HCT116 (cell line): ENCODE data around the gene ABCA8. TPM values are rescaled to one million over a fixed set of nuclear protein-coding genes. Genes with fewer than 3 reads are reported as not detected.

ENCODE experiments used
- ATAC-seq: fragments of 200-7000 bp; cut with Tn5 transposase; 2 replicates; pipeline ENCODE4 v1.9.1; 2020; ENCODE audit warnings: mild to moderate bottlenecking, moderate library complexity
- BruUV-seq: library from RNA; stranded (reverse); fragments of 400-500 nt; replicated peaks from 2 replicates; lab custom pipeline; 2021; lab: Mats Ljungman, UMichigan
- CTCF ChIA-PET: fragments of 300-600 bp; sonication (Branson Sonifier 250); formaldehyde crosslinking; loops from one replicate; lab custom pipeline; 2021; ENCODE audit warnings: antibody characterized with exemption; lab: Charles Lee
- POLR2A ChIA-PET: fragments of 300-600, 350-600 bp; sonication (Branson Sonifier 250); formaldehyde crosslinking; loops from one replicate; lab custom pipeline; 2021; ENCODE audit warnings: antibody characterized with exemption; lab: Charles Lee
- RAD21 ChIA-PET, 2 experiments: fragments of 300-600 bp; sonication (Branson Sonifier 250); formaldehyde crosslinking; loops; one replicate each; lab custom pipeline; 2023; ENCODE audit warnings: low total read pairs in 2 of 2; ENCODE audit not compliant: uncharacterized antibody in 2 of 2, unreplicated experiment in 2 of 2, low non-redundant PET in 1 of 2; lab: Charles Lee
- DNase-seq: peaks from one replicate; pipeline ENCODE4 v3.0.0-alpha.2; 2010; ENCODE audit warnings: low read depth, low spot score
- H2AFZ ChIP-seq: fragments of 200-600 bp; shearing (Covaris generic), sonication (generic); 2 replicates; pipeline ENCODE4 v1.6.1; 2017; ENCODE audit warnings: low read depth, mixed run types, mixed read lengths, antibody characterized with exemption, low read length; ENCODE audit not compliant: poor library complexity, severe bottlenecking
- H3K27ac ChIP-seq: 2 replicates; pipeline ENCODE4 v1.5.1; 2012; ENCODE audit warnings: low read depth, low read length
- H3K27me3 ChIP-seq: fragments of 200-600 bp; sonication (generic); 2 replicates; pipeline ENCODE4 v1.6.1; 2016; ENCODE audit warnings: mixed run types, low read length, mixed read lengths; ENCODE audit not compliant: insufficient read depth
- H3K36me3 ChIP-seq, 2 experiments: fragments of 200-500 bp in 1 of 2; fragments of 200-600 bp in 1 of 2; sonication (Bioruptor generic) in 1 of 2; sonication (generic) in 1 of 2; 2 replicates each; pipeline versions ENCODE4 v1.5.1 to v1.6.1; 2014 to 2016; ENCODE audit warnings: low read length in 2 of 2, inconsistent platforms in 1 of 2, mixed read lengths in 1 of 2, mixed run types in 1 of 2; ENCODE audit not compliant: insufficient read depth in 2 of 2, control insufficient read depth in 1 of 2
- H3K4me1 ChIP-seq, 2 experiments: fragments of 200-600 bp in 1 of 2; sonication (generic) in 1 of 2; 2 replicates each; pipeline versions ENCODE4 v1.5.1 to v1.6.1; 2012 to 2017; ENCODE audit warnings: low read length in 2 of 2, inconsistent platforms in 1 of 2, mild to moderate bottlenecking in 1 of 2, mixed read lengths in 1 of 2, mixed run types in 1 of 2, moderate library complexity in 1 of 2; ENCODE audit not compliant: insufficient read depth in 2 of 2, control insufficient read depth in 1 of 2
- H3K4me2 ChIP-seq: fragments of 200-600 bp; sonication (generic); 2 replicates; pipeline ENCODE4 v1.6.1; 2017; ENCODE audit warnings: mixed run types, low read length, mixed read lengths
- H3K4me3 ChIP-seq, 2 experiments: fragments of 200-600 bp in 1 of 2; sonication (generic) in 1 of 2; replicated peaks in 1 of 2; 2 replicates each; pipeline ENCODE4 v1.5.1; 2011 to 2016; ENCODE audit warnings: low read length in 2 of 2, control low read depth in 1 of 2, low read depth in 1 of 2, mild to moderate bottlenecking in 1 of 2, mixed read lengths in 1 of 2, mixed run types in 1 of 2
- H3K79me2 ChIP-seq: fragments of 200-600 bp; sonication (generic); 2 replicates; pipeline ENCODE4 v1.6.1; 2017; ENCODE audit warnings: mild to moderate bottlenecking, mixed run types, low read length, moderate library complexity, mixed read lengths; ENCODE audit not compliant: insufficient read depth
- H3K9ac ChIP-seq: fragments of 200-600 bp; sonication (generic); 2 replicates; pipeline ENCODE4 v1.6.1; 2016; ENCODE audit warnings: low read length, mixed read lengths
- H3K9me2 ChIP-seq: fragments of 200-600 bp; sonication (generic), shearing (Covaris generic); 2 replicates; pipeline ENCODE4 v1.6.1; 2017; ENCODE audit warnings: mixed run types, mild to moderate bottlenecking, moderate library complexity; ENCODE audit not compliant: insufficient read depth
- H3K9me3 ChIP-seq, 2 experiments: fragments of 200-500 bp in 1 of 2; fragments of 200-600 bp in 1 of 2; sonication (Bioruptor generic) in 1 of 2; sonication (generic) in 1 of 2; 2 replicates each; pipeline ENCODE4 v1.6.1; 2014 to 2017; ENCODE audit warnings: low read length in 2 of 2, mixed read lengths in 2 of 2, inconsistent platforms in 1 of 2, low read depth in 1 of 2, mild to moderate bottlenecking in 1 of 2, mixed run types in 1 of 2, moderate library complexity in 1 of 2; ENCODE audit not compliant: control insufficient read depth in 1 of 2, insufficient read depth in 1 of 2
- H4K20me1 ChIP-seq: fragments of 200-600 bp; sonication (generic), shearing (Covaris generic); 2 replicates; pipeline ENCODE4 v1.6.1; 2017; ENCODE audit warnings: mixed run types, mild to moderate bottlenecking, moderate library complexity; ENCODE audit not compliant: insufficient read depth
- ATF3 ChIP-seq: IDR thresholded peaks from 2 replicates; pipeline ENCODE4 v1.6.1; 2012
- CBX3 ChIP-seq: IDR thresholded peaks from 2 replicates; pipeline ENCODE4 v1.6.1; 2012; ENCODE audit warnings: low read depth
- CEBPB ChIP-seq: IDR thresholded peaks from 2 replicates; pipeline ENCODE4 v1.6.1; 2012; ENCODE audit warnings: low read depth
- CTCF ChIP-seq, 3 experiments: fragments of 200-600 bp in 1 of 3; sonication (generic) in 1 of 3; IDR thresholded peaks in 2 of 3; conservative IDR thresholded peaks in 1 of 3; 2 replicates each; pipeline ENCODE4 v1.5.1; 2012 to 2017; ENCODE audit warnings: low read depth in 2 of 3, low read length in 2 of 3, antibody characterized with exemption in 1 of 3, borderline replicate concordance in 1 of 3, control low read depth in 1 of 3, mild to moderate bottlenecking in 1 of 3, mixed read lengths in 1 of 3, mixed run types in 1 of 3, moderate library complexity in 1 of 3; ENCODE audit not compliant: insufficient read depth in 1 of 3
- EGR1 ChIP-seq: IDR thresholded peaks from 2 replicates; pipeline ENCODE4 v1.6.1; 2012; ENCODE audit warnings: low read depth
- EZH2 ChIP-seq: fragments of 200-600 bp; sonication (generic); IDR thresholded peaks from 2 replicates; pipeline ENCODE4 v1.6.1; 2017; ENCODE audit warnings: antibody characterized with exemption, mixed run types
- MAX ChIP-seq: IDR thresholded peaks from 2 replicates; pipeline ENCODE4 v1.6.1; 2012
- POLR2A ChIP-seq: IDR thresholded peaks from 2 replicates; pipeline ENCODE4 v1.7.0; 2011; ENCODE audit warnings: borderline replicate concordance; ENCODE audit not compliant: insufficient read depth, insufficient read length; ENCODE audit errors: extremely low read depth
- POLR2AphosphoS5 ChIP-seq: IDR thresholded peaks from 2 replicates; pipeline ENCODE4 v1.6.1; 2011; ENCODE audit warnings: mild to moderate bottlenecking, low read depth, low read length, moderate library complexity
- SP1 ChIP-seq: IDR thresholded peaks from 2 replicates; pipeline ENCODE4 v1.6.1; 2012; ENCODE audit warnings: low read depth
- SRF ChIP-seq: IDR thresholded peaks from 2 replicates; pipeline ENCODE4 v1.6.1; 2012; ENCODE audit warnings: low read depth
- TCF7L2 ChIP-seq: IDR thresholded peaks from 2 replicates; pipeline ENCODE4 v1.7.0; 2011; ENCODE audit warnings: borderline replicate concordance, inconsistent platforms; ENCODE audit not compliant: insufficient read depth, insufficient read length; ENCODE audit errors: extremely low read depth
- YY1 ChIP-seq: IDR thresholded peaks from 2 replicates; pipeline ENCODE4 v1.6.1; 2011; ENCODE audit warnings: low read length, low read depth, moderate library complexity, mild to moderate bottlenecking; ENCODE audit not compliant: insufficient replicate concordance; ENCODE audit errors: extremely low read depth
- ZFX ChIP-seq: fragments of 450-650 bp; IDR thresholded peaks from 2 replicates; pipeline ENCODE4 v1.6.1; 2017
- ZNF274 ChIP-seq: fragments of 200-500 bp; sonication (Bioruptor generic); IDR thresholded peaks from 2 replicates; pipeline ENCODE4 v1.6.1; 2014; ENCODE audit warnings: mild to moderate bottlenecking, low read depth, low read length, inconsistent platforms
- intact Hi-C: fragments of 100-400 bp; cut with micrococcal nuclease; formaldehyde crosslinking; loops from 2 replicates; pipeline ENCODE4 v1.10.0; 2022
- total RNA-seq: library from RNA; stranded (reverse); gene quantifications from one replicate; pipeline ENCODE4 v1.2.1, GENCODE V29; 2021; ENCODE audit not compliant: unreplicated experiment

Gene ABCA8
- total RNA-seq, 1 experiment from 2014 or later: 0.44 TPM

- H3K36me3 ChIP-seq: no peaks in the 10 kb centered on the region
- no peak for ATAC-seq
- no peaks in the 10 kb centered on the region for H4K20me1 ChIP-seq
- H3K27ac ChIP-seq: no peak overlapping the region
- H3K4me3 ChIP-seq: no peak overlapping the region
- DNase-seq: no peak
- ChIA-PET CTCF (no interaction called here), POLR2A (no interaction called here), RAD21 (no interaction called here)
- no peak overlapping the region for H3K9ac ChIP-seq
- H2AFZ ChIP-seq: no peak overlapping the region
- no TSS peak for BruUV-seq
- H3K27me3 ChIP-seq: no peaks in the 10 kb centered on the region
- no peaks in the 10 kb centered on the region for H3K79me2 ChIP-seq
- TF ChIP-seq CTCF (IDR thresholded peaks at IDR 0.05 in 2 of 3, conservative IDR thresholded peaks at IDR 0.05 in 1 of 3; ENCODE audit: borderline replicate concordance in 1 of 3, insufficient read depth in 1 of 3, low read depth in 2 of 3, low read length in 2 of 3): no peak
- no peak for TF ChIP-seq ATF3
- no peak for TF ChIP-seq SRF
- no peak for TF ChIP-seq YY1
- no peak for TF ChIP-seq ZFX
- TF ChIP-seq CBX3: no peak
- no peak for TF ChIP-seq POLR2AphosphoS5
- TF ChIP-seq ZNF274: no peak
- TF ChIP-seq EZH2: no peak
- no peak for TF ChIP-seq EGR1
- TF ChIP-seq CEBPB: no peak
- TF ChIP-seq TCF7L2: no peak
- no peak for TF ChIP-seq MAX
- no peak for TF ChIP-seq SP1
- TF ChIP-seq POLR2A: no peak
- H3K9me3 ChIP-seq: no peaks in the 10 kb centered on the region
- H3K4me1 ChIP-seq: no peaks in the 10 kb centered on the region
- H3K9me2 ChIP-seq: no peaks in the 10 kb centered on the region
- H3K4me2 ChIP-seq: no peak overlapping the region
- intact Hi-C loops: no loop called here
Measured at GRCh38 chr17:68953340-68953997, 1.7 kb downstream of the ABCA8 start.
